ENCODE measurements around the gene ZNF90. TPM values are rescaled to one million over a fixed set of nuclear protein-coding genes. Genes with fewer than 3 reads are reported as not detected.
"Not testable (repeated sequence)": the region's sequence is repeated elsewhere in the genome, so short reads cannot be mapped to it uniquely, and the experiment has no call there.

ZNF90 gene
- total RNA-seq, 1 donor from 2014 or later = 51.2 TPM

GRCh38 chr19:20051841-20052768, 25.7 kb upstream of the ZNF90 start:
- Histone ChIP-seq H2AFZ (replicated peaks) (peak overlapping the region; percentile 100), H3K4me2 (peak overlapping the region; percentile 93), H3K79me2 (ENCODE audit: low read depth) (no peaks in the 10 kb centered on the region), H3K27me3 (no peaks in the 10 kb centered on the region), H3K9ac (peak overlapping the region; percentile 22), H4K20me1 (ENCODE audit: low read depth) (no peaks in the 10 kb centered on the region), H3K4me1 (peaks cover 3% of the 10 kb centered on the region), H3K27ac (peak overlapping the region; percentile 61), H3K36me3 (no peaks in the 10 kb centered on the region), H3K9me3 (ENCODE audit: low read depth) (no peaks in the 10 kb centered on the region), H3F3A (ENCODE audit: low read depth) (peaks cover 7% of the 10 kb centered on the region), H3K4me3 (peak overlapping the region; percentile 68)
- Mint-ChIP-seq H3K4me3 (peak overlapping the region; percentile 93), H3K4me1 (no peaks in the 10 kb centered on the region), H3K36me3 (no peaks in the 10 kb centered on the region), H3K27me3 (ENCODE audit: insufficient read depth, low read depth) (peaks cover 3% of the 10 kb centered on the region), H3K27ac (peak overlapping the region; percentile 94), H3K9me3 (peaks cover 26% of the 10 kb centered on the region)
- peak; percentile 98 for DNase-seq (ENCODE audit: low spot score)
- TF ChIP-seq EZH2phosphoT487 (IDR thresholded peaks at IDR 0.05) (no peak), EZH2 (IDR thresholded peaks at IDR 0.05) (no peak), CTCF (IDR thresholded peaks at IDR 0.05) (no peak)

DNA sequence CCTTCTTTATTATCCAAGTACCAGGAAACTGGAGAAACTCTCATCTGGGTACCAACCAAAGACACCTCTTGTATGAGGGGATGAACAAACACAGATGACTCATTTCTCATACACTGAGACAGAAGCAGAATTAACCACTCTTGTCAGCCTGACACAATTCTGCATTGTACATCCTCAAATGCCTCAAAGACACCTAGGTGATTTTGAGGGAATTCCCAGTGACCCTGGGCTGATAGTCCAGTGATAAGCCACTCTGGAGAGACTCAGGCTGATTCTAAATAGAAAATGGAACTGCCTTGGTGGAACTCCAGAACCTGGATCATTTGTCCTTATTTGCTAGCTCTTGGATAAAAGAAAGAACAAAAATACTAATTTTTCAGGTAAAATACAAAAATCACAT, 19.1 kb upstream of the ZNF90 start:
- not testable (repeated sequence) for H3K9me3 Mint-ChIP-seq

GRCh38 chr19:20060282-20060681, 17.5 kb upstream of the ZNF90 start:
- TF ChIP-seq CTCF (IDR thresholded peaks at IDR 0.05) (no peak), EZH2phosphoT487 (IDR thresholded peaks at IDR 0.05) (no peak), EZH2 (IDR thresholded peaks at IDR 0.05) (no peak)
- H3K27me3 Mint-ChIP-seq (ENCODE audit: insufficient read depth, low read depth) = peaks cover 10% of the 10 kb centered on the region
- no peak overlapping the region for H3K27ac Mint-ChIP-seq
- H3K4me3 Mint-ChIP-seq = no peak overlapping the region
- H3F3A ChIP-seq (ENCODE audit: low read depth) = no peaks in the 10 kb centered on the region
- H3K4me2 ChIP-seq = no peak overlapping the region
- no peaks in the 10 kb centered on the region for H3K4me1 Mint-ChIP-seq
- no peak overlapping the region for H3K9ac ChIP-seq
- H3K9me3 ChIP-seq (ENCODE audit: low read depth) = no peaks in the 10 kb centered on the region
- no peaks in the 10 kb centered on the region for H3K27me3 ChIP-seq
- no peaks in the 10 kb centered on the region for H3K4me1 ChIP-seq
- no peak overlapping the region for H3K27ac ChIP-seq
- no peaks in the 10 kb centered on the region for H3K36me3 Mint-ChIP-seq
- no peaks in the 10 kb centered on the region for H4K20me1 ChIP-seq (ENCODE audit: low read depth)
- no peak for DNase-seq (ENCODE audit: low spot score)
- H3K9me3 Mint-ChIP-seq = peaks cover 14% of the 10 kb centered on the region
- no peaks in the 10 kb centered on the region for H3K36me3 ChIP-seq
- no peak overlapping the region for H2AFZ ChIP-seq (replicated peaks)
- H3K79me2 ChIP-seq (ENCODE audit: low read depth) = no peaks in the 10 kb centered on the region
- H3K4me3 ChIP-seq = no peak overlapping the region

More for the DNA sequence above, 19.1 kb upstream of the ZNF90 start:
- not testable (repeated sequence) for H3K4me1 Mint-ChIP-seq; H3K9ac ChIP-seq; H4K20me1 ChIP-seq (ENCODE audit: low read depth); DNase-seq (ENCODE audit: low spot score); H3K4me1 ChIP-seq; H3K27ac ChIP-seq; H3F3A ChIP-seq (ENCODE audit: low read depth); H3K36me3 Mint-ChIP-seq; H3K79me2 ChIP-seq (ENCODE audit: low read depth); H3K27me3 Mint-ChIP-seq (ENCODE audit: insufficient read depth, low read depth); H3K36me3 ChIP-seq; H3K4me3 ChIP-seq; H3K9me3 ChIP-seq (ENCODE audit: low read depth); H2AFZ ChIP-seq (replicated peaks); H3K4me3 Mint-ChIP-seq; H3K27ac Mint-ChIP-seq; H3K27me3 ChIP-seq; H3K4me2 ChIP-seq

- H4K20me1 ChIP-seq (ENCODE audit: low read depth) = no peaks in the 10 kb centered on the region
- H3K4me3 ChIP-seq = no peak overlapping the region
- no peaks in the 10 kb centered on the region for H3K36me3 Mint-ChIP-seq
- H3K27ac Mint-ChIP-seq = no peak overlapping the region
- no peaks in the 10 kb centered on the region for H3F3A ChIP-seq (ENCODE audit: low read depth)
- H2AFZ ChIP-seq (replicated peaks) = no peak overlapping the region
- H3K4me2 ChIP-seq = no peak overlapping the region
- peaks cover 15% of the 10 kb centered on the region for H3K27me3 ChIP-seq
- peaks cover 5% of the 10 kb centered on the region for H3K4me1 ChIP-seq
- TF ChIP-seq EZH2 (IDR thresholded peaks at IDR 0.05) (no peak), CTCF (IDR thresholded peaks at IDR 0.05) (no peak), EZH2phosphoT487 (IDR thresholded peaks at IDR 0.05) (no peak)
- no peak overlapping the region for H3K9ac ChIP-seq
- no peak overlapping the region for H3K4me3 Mint-ChIP-seq
- H3K9me3 Mint-ChIP-seq = peaks cover 44% of the 10 kb centered on the region
- H3K27me3 Mint-ChIP-seq (ENCODE audit: insufficient read depth, low read depth) = peaks cover 4% of the 10 kb centered on the region
- no peaks in the 10 kb centered on the region for H3K36me3 ChIP-seq
- no peaks in the 10 kb centered on the region for H3K79me2 ChIP-seq (ENCODE audit: low read depth)
- no peaks in the 10 kb centered on the region for H3K9me3 ChIP-seq (ENCODE audit: low read depth)
- no peaks in the 10 kb centered on the region for H3K4me1 Mint-ChIP-seq
- no peak for DNase-seq (ENCODE audit: low spot score)
- no peak overlapping the region for H3K27ac ChIP-seq
Observed at GRCh38 chr19:20066861-20067260, 10.9 kb upstream of the ZNF90 start.

All from neural progenitor cell (in vitro differentiated cells).